ENCODE results near the gene DNTTIP2. TPM values are rescaled to one million over a fixed set of nuclear protein-coding genes. Genes with fewer than 3 reads are reported as not detected.

The DNTTIP2 gene
- total RNA-seq, 1 experiment from 2014 or later = 61.5 TPM

GRCh38 chr1:93827633-93828366 lies 51.2 kb downstream of the DNTTIP2 start:
- Mint-ChIP-seq H3K36me3 (peaks cover 38% of the 10 kb centered on the region), H3K9me3 (peaks cover 33% of the 10 kb centered on the region), H3K27me3 (ENCODE audit: low read depth) (peaks cover 13% of the 10 kb centered on the region), H3K27ac (peak overlapping the region; percentile 28; the same call in 1 of the 2 replicates), H3K4me1 (peaks cover 57% of the 10 kb centered on the region), H3K4me3 (no peak overlapping the region)
- ChIA-PET POLR2A (no interaction called here), CTCF (interaction anchor here (1.3 to 3.1 kb wide), 4 partner anchors 14 to 189 kb away, joined by 4 to 12 read pairs (median 5); no protein-coding TSS in a partner anchor)
- no peak for DNase-seq (ENCODE audit: low spot score)
- ATAC-seq = no peak
- TF ChIP-seq ZNF219 (CRISPR knock-in tag; IDR thresholded peaks at IDR 0.05; ENCODE audit: borderline replicate concordance) (no peak), GABPB1 (CRISPR knock-in tag; IDR thresholded peaks at IDR 0.05) (peak; percentile 87), ZNF121 (CRISPR knock-in tag; IDR thresholded peaks at IDR 0.05) (peak; percentile 43; the same call in 1 of the 2 replicates)

DNA sequence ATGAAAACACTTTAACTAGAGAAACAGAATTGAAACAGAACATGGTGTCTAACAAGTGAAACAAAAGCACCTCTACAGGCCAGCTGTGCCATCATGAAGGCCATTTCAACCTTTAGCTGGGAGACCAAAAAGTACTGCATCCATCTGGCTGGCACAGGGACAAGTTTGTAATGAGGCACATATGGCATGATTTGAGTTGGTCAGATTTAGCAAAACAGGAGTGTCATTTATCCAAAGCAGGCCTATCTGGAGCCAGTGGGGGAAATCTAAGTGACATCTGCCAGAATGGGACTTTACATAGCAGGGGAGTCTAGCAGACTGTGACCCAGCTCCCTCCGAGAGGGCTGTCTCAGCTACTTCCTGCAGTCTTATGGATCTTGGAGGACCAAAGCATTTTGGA lies 51.9 kb downstream of the DNTTIP2 start:
- TF ChIP-seq ELF4 (CRISPR knock-in tag; IDR thresholded peaks at IDR 0.05; ENCODE audit: low read depth) (no peak), ZNF416 (CRISPR knock-in tag; IDR thresholded peaks at IDR 0.05) (no peak), ZSCAN18 (CRISPR knock-in tag; IDR thresholded peaks at IDR 0.05) (no peak), NR1H2 (CRISPR knock-in tag; IDR thresholded peaks at IDR 0.05) (no peak), RELA (CRISPR knock-in tag; IDR thresholded peaks at IDR 0.05; ENCODE audit: borderline replicate concordance) (no peak), SP1 (CRISPR knock-in tag; conservative IDR thresholded peaks at IDR 0.05) (no peak), CREM (CRISPR knock-in tag; IDR thresholded peaks at IDR 0.05) (no peak), FOXP1 (CRISPR knock-in tag; IDR thresholded peaks at IDR 0.05; ENCODE audit: borderline replicate concordance) (no peak)
- TF ChIP-seq, protein P1, sequence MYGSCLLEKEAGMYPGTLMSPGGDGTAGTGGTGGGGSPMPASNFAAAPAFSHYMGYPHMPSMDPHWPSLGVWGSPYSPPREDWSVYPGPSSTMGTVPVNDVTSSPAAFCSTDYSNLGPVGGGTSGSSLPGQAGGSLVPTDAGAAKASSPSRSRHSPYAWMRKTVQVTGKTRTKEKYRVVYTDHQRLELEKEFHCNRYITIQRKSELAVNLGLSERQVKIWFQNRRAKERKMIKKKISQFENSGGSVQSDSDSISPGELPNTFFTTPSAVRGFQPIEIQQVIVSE (CRISPR knock-in tag; IDR thresholded peaks at IDR 0.05; ENCODE audit: borderline replicate concordance) = no peak
- TF ChIP-seq, protein P2, sequence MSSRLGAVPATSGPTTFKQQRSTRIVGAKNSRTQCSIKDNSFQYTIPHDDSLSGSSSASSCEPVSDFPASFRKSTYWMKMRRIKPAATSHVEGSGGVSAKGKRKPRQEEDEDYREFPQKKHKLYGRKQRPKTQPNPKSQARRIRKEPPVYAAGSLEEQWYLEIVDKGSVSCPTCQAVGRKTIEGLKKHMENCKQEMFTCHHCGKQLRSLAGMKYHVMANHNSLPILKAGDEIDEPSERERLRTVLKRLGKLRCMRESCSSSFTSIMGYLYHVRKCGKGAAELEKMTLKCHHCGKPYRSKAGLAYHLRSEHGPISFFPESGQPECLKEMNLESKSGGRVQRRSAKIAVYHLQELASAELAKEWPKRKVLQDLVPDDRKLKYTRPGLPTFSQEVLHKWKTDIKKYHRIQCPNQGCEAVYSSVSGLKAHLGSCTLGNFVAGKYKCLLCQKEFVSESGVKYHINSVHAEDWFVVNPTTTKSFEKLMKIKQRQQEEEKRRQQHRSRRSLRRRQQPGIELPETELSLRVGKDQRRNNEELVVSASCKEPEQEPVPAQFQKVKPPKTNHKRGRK (CRISPR knock-in tag; IDR thresholded peaks at IDR 0.05; ENCODE audit: borderline replicate concordance) = no peak
- TF ChIP-seq, protein P3, sequence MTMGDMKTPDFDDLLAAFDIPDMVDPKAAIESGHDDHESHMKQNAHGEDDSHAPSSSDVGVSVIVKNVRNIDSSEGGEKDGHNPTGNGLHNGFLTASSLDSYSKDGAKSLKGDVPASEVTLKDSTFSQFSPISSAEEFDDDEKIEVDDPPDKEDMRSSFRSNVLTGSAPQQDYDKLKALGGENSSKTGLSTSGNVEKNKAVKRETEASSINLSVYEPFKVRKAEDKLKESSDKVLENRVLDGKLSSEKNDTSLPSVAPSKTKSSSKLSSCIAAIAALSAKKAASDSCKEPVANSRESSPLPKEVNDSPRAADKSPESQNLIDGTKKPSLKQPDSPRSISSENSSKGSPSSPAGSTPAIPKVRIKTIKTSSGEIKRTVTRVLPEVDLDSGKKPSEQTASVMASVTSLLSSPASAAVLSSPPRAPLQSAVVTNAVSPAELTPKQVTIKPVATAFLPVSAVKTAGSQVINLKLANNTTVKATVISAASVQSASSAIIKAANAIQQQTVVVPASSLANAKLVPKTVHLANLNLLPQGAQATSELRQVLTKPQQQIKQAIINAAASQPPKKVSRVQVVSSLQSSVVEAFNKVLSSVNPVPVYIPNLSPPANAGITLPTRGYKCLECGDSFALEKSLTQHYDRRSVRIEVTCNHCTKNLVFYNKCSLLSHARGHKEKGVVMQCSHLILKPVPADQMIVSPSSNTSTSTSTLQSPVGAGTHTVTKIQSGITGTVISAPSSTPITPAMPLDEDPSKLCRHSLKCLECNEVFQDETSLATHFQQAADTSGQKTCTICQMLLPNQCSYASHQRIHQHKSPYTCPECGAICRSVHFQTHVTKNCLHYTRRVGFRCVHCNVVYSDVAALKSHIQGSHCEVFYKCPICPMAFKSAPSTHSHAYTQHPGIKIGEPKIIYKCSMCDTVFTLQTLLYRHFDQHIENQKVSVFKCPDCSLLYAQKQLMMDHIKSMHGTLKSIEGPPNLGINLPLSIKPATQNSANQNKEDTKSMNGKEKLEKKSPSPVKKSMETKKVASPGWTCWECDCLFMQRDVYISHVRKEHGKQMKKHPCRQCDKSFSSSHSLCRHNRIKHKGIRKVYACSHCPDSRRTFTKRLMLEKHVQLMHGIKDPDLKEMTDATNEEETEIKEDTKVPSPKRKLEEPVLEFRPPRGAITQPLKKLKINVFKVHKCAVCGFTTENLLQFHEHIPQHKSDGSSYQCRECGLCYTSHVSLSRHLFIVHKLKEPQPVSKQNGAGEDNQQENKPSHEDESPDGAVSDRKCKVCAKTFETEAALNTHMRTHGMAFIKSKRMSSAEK (CRISPR knock-in tag; IDR thresholded peaks at IDR 0.05; ENCODE audit: borderline replicate concordance) = no peak
- TF ChIP-seq, protein P4, sequence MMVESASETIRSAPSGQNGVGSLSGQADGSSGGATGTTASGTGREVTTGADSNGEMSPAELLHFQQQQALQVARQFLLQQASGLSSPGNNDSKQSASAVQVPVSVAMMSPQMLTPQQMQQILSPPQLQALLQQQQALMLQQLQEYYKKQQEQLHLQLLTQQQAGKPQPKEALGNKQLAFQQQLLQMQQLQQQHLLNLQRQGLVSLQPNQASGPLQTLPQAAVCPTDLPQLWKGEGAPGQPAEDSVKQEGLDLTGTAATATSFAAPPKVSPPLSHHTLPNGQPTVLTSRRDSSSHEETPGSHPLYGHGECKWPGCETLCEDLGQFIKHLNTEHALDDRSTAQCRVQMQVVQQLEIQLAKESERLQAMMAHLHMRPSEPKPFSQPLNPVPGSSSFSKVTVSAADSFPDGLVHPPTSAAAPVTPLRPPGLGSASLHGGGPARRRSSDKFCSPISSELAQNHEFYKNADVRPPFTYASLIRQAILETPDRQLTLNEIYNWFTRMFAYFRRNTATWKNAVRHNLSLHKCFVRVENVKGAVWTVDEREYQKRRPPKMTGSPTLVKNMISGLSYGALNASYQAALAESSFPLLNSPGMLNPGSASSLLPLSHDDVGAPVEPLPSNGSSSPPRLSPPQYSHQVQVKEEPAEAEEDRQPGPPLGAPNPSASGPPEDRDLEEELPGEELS (CRISPR knock-in tag; IDR thresholded peaks at IDR 0.05) = no peak
- H3K27ac Mint-ChIP-seq = no peak overlapping the region
- H3K4me3 Mint-ChIP-seq = no peak overlapping the region
- DNase-seq (ENCODE audit: low spot score) (no peak), ATAC-seq (no peak)
- H3K27me3 Mint-ChIP-seq (ENCODE audit: low read depth) = peaks cover 13% of the 10 kb centered on the region
- H3K4me1 Mint-ChIP-seq = peaks cover 61% of the 10 kb centered on the region
- peaks cover 32% of the 10 kb centered on the region for H3K36me3 Mint-ChIP-seq
- POLR2A ChIA-PET = no interaction called here
- H3K9me3 Mint-ChIP-seq = peaks cover 27% of the 10 kb centered on the region
- CTCF ChIA-PET = interaction anchor here (2.1 to 3.1 kb wide), 2 partner anchors 17 to 19 kb away, joined by 6 to 12 read pairs; no protein-coding TSS in a partner anchor
